HEK293T (cell line): Measurements from ENCODE around the gene AGPAT3.

ENCODE experiments used
- CTCF ChIA-PET: fragments of 350-600 bp; formaldehyde crosslinking; extraction: SDS; loops from one replicate; lab custom pipeline; 2021; ENCODE audit warnings: antibody characterized with exemption, inconsistent platforms; lab: Yijun Ruan, JAX
- POLR2A ChIA-PET: fragments of 350-600 bp; formaldehyde crosslinking; extraction: SDS; loops from one replicate; lab custom pipeline; 2020; ENCODE audit warnings: antibody characterized with exemption, inconsistent platforms; lab: Yijun Ruan, JAX
- DNase-seq: peaks from one replicate; pipeline ENCODE4 v3.0.0; 2012; ENCODE audit warnings: mixed read lengths; ENCODE audit errors: extremely low spot score
- ARNT ChIP-seq: fragments of 450-650 bp; IDR thresholded peaks from 2 replicates; pipeline ENCODE4 v1.6.1; 2017; ENCODE audit warnings: mild to moderate bottlenecking
- BHLHE40 ChIP-seq: fragments of 450-650 bp; IDR thresholded peaks from 2 replicates; pipeline ENCODE4 v1.6.1; 2016; ENCODE audit warnings: mild to moderate bottlenecking, moderate library complexity, borderline replicate concordance
- CTBP1 ChIP-seq: fragments of 450-650 bp; IDR thresholded peaks from 2 replicates; pipeline ENCODE4 v1.6.1; 2016; ENCODE audit warnings: borderline replicate concordance
- ELF4 ChIP-seq: fragments of 450-650 bp; IDR thresholded peaks from 2 replicates; pipeline ENCODE4 v1.6.1; 2017; ENCODE audit warnings: antibody characterized with exemption
- FOXA1 ChIP-seq: fragments of 450-650 bp; IDR thresholded peaks from 2 replicates; pipeline ENCODE4 v1.6.1; 2016; ENCODE audit warnings: mild to moderate bottlenecking
- FOXK2 ChIP-seq: fragments of 450-650 bp; IDR thresholded peaks from 2 replicates; pipeline ENCODE4 v1.6.1; 2016; ENCODE audit warnings: mild to moderate bottlenecking
- FOXM1 ChIP-seq: fragments of 450-650 bp; IDR thresholded peaks from 2 replicates; pipeline ENCODE4 v1.6.1; 2017; ENCODE audit warnings: mild to moderate bottlenecking, borderline replicate concordance
- HDGF ChIP-seq: fragments of 450-650 bp; IDR thresholded peaks from 2 replicates; pipeline ENCODE4 v1.6.1; 2017; ENCODE audit warnings: antibody characterized with exemption, borderline replicate concordance
- L3MBTL2 ChIP-seq: fragments of 450-650 bp; conservative IDR thresholded peaks from 2 replicates; pipeline ENCODE4 v1.6.1; 2016; ENCODE audit warnings: mild to moderate bottlenecking
- LEF1 ChIP-seq: fragments of 450-650 bp; IDR thresholded peaks from 2 replicates; pipeline ENCODE4 v1.6.1; 2017; ENCODE audit warnings: mild to moderate bottlenecking, borderline replicate concordance
- NFRKB ChIP-seq: fragments of 450-650 bp; IDR thresholded peaks from 2 replicates; pipeline ENCODE4 v1.6.1; 2016; ENCODE audit warnings: mild to moderate bottlenecking, moderate library complexity
- PKNOX1 ChIP-seq: fragments of 450-650 bp; IDR thresholded peaks from 2 replicates; pipeline ENCODE4 v1.6.1; 2016
- SP1 ChIP-seq: fragments of 450-650 bp; IDR thresholded peaks from 2 replicates; pipeline ENCODE4 v1.6.1; 2017
- SUZ12 ChIP-seq: fragments of 450-650 bp; IDR thresholded peaks from 2 replicates; pipeline ENCODE4 v1.6.1; 2016; ENCODE audit warnings: mild to moderate bottlenecking
- TARDBP ChIP-seq: fragments of 450-650 bp; IDR thresholded peaks from 2 replicates; pipeline ENCODE4 v1.6.1; 2016
- ZNF384 ChIP-seq: fragments of 450-650 bp; IDR thresholded peaks from 2 replicates; pipeline ENCODE4 v1.6.1; 2016

AGPAT3 gene

GRCh38 chr21:43985690-43986251 lies 120.7 kb downstream of the AGPAT3 start:
- CTCF ChIA-PET = no interaction called here
- DNase-seq = no peak
- POLR2A ChIA-PET = no interaction called here
- TF ChIP-seq NFRKB (no peak), ELF4 (no peak), ZNF384 (no peak), PKNOX1 (no peak), FOXA1 (no peak), FOXM1 (no peak), ARNT (no peak), TARDBP (no peak), SUZ12 (no peak), SP1 (no peak), LEF1 (no peak)

- DNase-seq = no peak
- ChIA-PET POLR2A (no interaction called here), CTCF (no interaction called here)
- no peak for TF ChIP-seq TARDBP
- no peak for TF ChIP-seq FOXA1
- no peak for TF ChIP-seq ELF4
- TF ChIP-seq LEF1 = no peak
- no peak for TF ChIP-seq FOXM1
- no peak for TF ChIP-seq L3MBTL2
- TF ChIP-seq HDGF = no peak
- no peak for TF ChIP-seq BHLHE40
- TF ChIP-seq SUZ12 = no peak
- no peak for TF ChIP-seq SP1
- no peak for TF ChIP-seq FOXK2
- no peak for TF ChIP-seq CTBP1
- TF ChIP-seq PKNOX1 = no peak
- TF ChIP-seq NFRKB = no peak
- no peak for TF ChIP-seq ZNF384
- TF ChIP-seq ARNT = no peak
Observed at GRCh38 chr21:43986544-43987451, 121.8 kb downstream of the AGPAT3 start.

GRCh38 chr21:43987509-43987908 lies 122.5 kb downstream of the AGPAT3 start:
- ChIA-PET CTCF (interaction anchor here (0.6 kb wide), 1 partner anchor 12 kb away, joined by 3 read pairs; no protein-coding TSS in a partner anchor), POLR2A (no interaction called here)
- TF ChIP-seq SUZ12 = no peak
- TF ChIP-seq ARNT = no peak
- no peak for TF ChIP-seq SP1
- TF ChIP-seq HDGF = no peak
- TF ChIP-seq FOXA1 = no peak
- no peak for TF ChIP-seq NFRKB
- TF ChIP-seq PKNOX1 = no peak
- TF ChIP-seq CTBP1 = no peak
- no peak for TF ChIP-seq FOXK2
- no peak for TF ChIP-seq FOXM1
- TF ChIP-seq ZNF384 = no peak
- no peak for TF ChIP-seq L3MBTL2
- no peak for TF ChIP-seq BHLHE40
- TF ChIP-seq TARDBP = no peak
- TF ChIP-seq LEF1 = no peak
- no peak for TF ChIP-seq ELF4
- DNase-seq = no peak

GRCh38 chr21:43988016-43988415 lies 123.0 kb downstream of the AGPAT3 start:
- POLR2A ChIA-PET = no interaction called here
- DNase-seq = no peak
- CTCF ChIA-PET = interaction anchor here (0.6 kb wide), 1 partner anchor 13 kb away, joined by 3 read pairs; no protein-coding TSS in a partner anchor
- TF ChIP-seq TARDBP (no peak), SUZ12 (no peak), PKNOX1 (no peak), L3MBTL2 (no peak), NFRKB (no peak), CTBP1 (no peak)

- no peak for DNase-seq
- TF ChIP-seq BHLHE40 (no peak), FOXK2 (no peak), ZNF384 (no peak), LEF1 (no peak), SP1 (no peak), HDGF (no peak), CTBP1 (no peak), ELF4 (no peak), L3MBTL2 (no peak), SUZ12 (no peak), ARNT (no peak), TARDBP (no peak)
- CTCF ChIA-PET = no interaction called here
- POLR2A ChIA-PET = no interaction called here
Observed at GRCh38 chr21:43988506-43989230, 123.6 kb downstream of the AGPAT3 start.
